ENCODE measurements around the gene EOLA1.
A peak's percentile ranks its signal among the peaks of the same experiment; 100 is the strongest.
"Not testable (repeated sequence)": the region's sequence is repeated elsewhere in the genome, so short reads cannot be mapped to it uniquely, and the experiment has no call there.

The EOLA1 gene

GRCh38 chrX:149515954-149516602 is 24.7 kb upstream of the EOLA1 start:
- DNase-seq: no peak

- DNase-seq: no peak
Observed at GRCh38 chrX:149516604-149517003, 24.2 kb upstream of the EOLA1 start.

GRCh38 chrX:149517308-149517707 is 23.5 kb upstream of the EOLA1 start:
- DNase-seq: no peak

- DNase-seq: no peak
Observed at GRCh38 chrX:149518236-149518635, 22.6 kb upstream of the EOLA1 start.

- not testable (repeated sequence) for DNase-seq
Observed at GRCh38 chrX:149520636-149521277, 20.1 kb upstream of the EOLA1 start.

GRCh38 chrX:149521438-149521837 is 19.4 kb upstream of the EOLA1 start:
- DNase-seq: no peak

- DNase-seq: no peak
Observed at GRCh38 chrX:149522916-149523315, 17.9 kb upstream of the EOLA1 start.

GRCh38 chrX:149525389-149525788 is 15.4 kb upstream of the EOLA1 start:
- peak; percentile 26 for DNase-seq

- DNase-seq: not testable (repeated sequence)
Observed at GRCh38 chrX:149525903-149526302, 14.9 kb upstream of the EOLA1 start.

- DNase-seq: not testable (repeated sequence)
Observed at GRCh38 chrX:149526318-149527033, 14.3 kb upstream of the EOLA1 start.

- no peak for DNase-seq
Observed at GRCh38 chrX:149527705-149528104, 13.1 kb upstream of the EOLA1 start.

GRCh38 chrX:149528381-149528780 is 12.4 kb upstream of the EOLA1 start:
- no peak for DNase-seq

GRCh38 chrX:149531599-149531998 is 9.2 kb upstream of the EOLA1 start:
- DNase-seq: no peak

- not testable (repeated sequence) for DNase-seq
Observed at GRCh38 chrX:149532868-149533267, 7.9 kb upstream of the EOLA1 start.

- not testable (repeated sequence) for DNase-seq
Observed at GRCh38 chrX:149533999-149534398, 6.8 kb upstream of the EOLA1 start.

GRCh38 chrX:149534926-149535602 is 5.7 kb upstream of the EOLA1 start:
- not testable (repeated sequence) for DNase-seq

GRCh38 chrX:149537474-149537873 is 3.3 kb upstream of the EOLA1 start:
- DNase-seq: not testable (repeated sequence)

GRCh38 chrX:149539283-149540130 is 1.3 kb upstream of the EOLA1 start:
- peak; percentile 82 for DNase-seq

GRCh38 chrX:149540131-149540620 is 636 bp upstream of the EOLA1 start:
- DNase-seq: peak; percentile 87

GRCh38 chrX:149541521-149542047 is 772 bp downstream of the EOLA1 start:
- DNase-seq: no peak

GRCh38 chrX:149545545-149546543 is 5.0 kb downstream of the EOLA1 start:
- not testable (repeated sequence) for DNase-seq

All from NK-92 treated with Interleukin-12 subunit alpha and Interleukin-12 subunit beta, amount 100 ng/mL, for 24 hours (cell line).